GM12878 (cell line): Measurements from ENCODE around the gene GCNT1. TPM values are rescaled to one million over a fixed set of nuclear protein-coding genes. Genes with fewer than 3 reads are reported as not detected.

Experiments
- ATAC-seq: fragments of 200-7000 bp; cut with Tn5 transposase; 3 replicates; pipeline ENCODE4 v1.9.1; 2020; ENCODE audit warnings: mild to moderate bottlenecking, moderate library complexity
- BruUV-seq: library from RNA; stranded (reverse); fragments of 400-500 nt; replicated peaks from 2 replicates; lab custom pipeline; 2021; lab: Mats Ljungman, UMichigan
- CTCF ChIA-PET: fragments of 300-600 bp; sonication (Branson Sonifier 250); formaldehyde crosslinking; extraction: SDS; loops from one replicate; lab custom pipeline; 2021; ENCODE audit warnings: inconsistent platforms; lab: Yijun Ruan, JAX
- POLR2A ChIA-PET: fragments of 350-600 bp; formaldehyde crosslinking; extraction: SDS; loops from one replicate; lab custom pipeline; 2021; ENCODE audit warnings: inconsistent platforms; lab: Charles Lee
- RAD21 ChIA-PET: fragments of 300-600 bp; sonication (Branson Sonifier 250); formaldehyde crosslinking; loops from one replicate; lab custom pipeline; 2023; ENCODE audit warnings: antibody characterized with exemption; ENCODE audit not compliant: unreplicated experiment; lab: Charles Lee
- SMC1A ChIA-PET: fragments of 300-600 bp; sonication (Branson Sonifier 250); formaldehyde crosslinking; loops from one replicate; lab custom pipeline; 2023; ENCODE audit not compliant: unreplicated experiment, uncharacterized antibody; lab: Charles Lee
- DNase-seq: peaks from one replicate; pipeline ENCODE4 v3.0.0-alpha.2; 2011; ENCODE audit warnings: low read depth, low spot score
- FAIRE-seq: peaks from 3 replicates; lab custom pipeline; 2011; peaks lifted over from hg19 to GRCh38; lab: Jason Lieb, UNC
- H2AFZ ChIP-seq: 2 replicates; pipeline ENCODE4 v1.6.0; 2011; ENCODE audit warnings: low read depth, low read length, control low read depth; ENCODE audit not compliant: control insufficient read depth
- H3K27ac ChIP-seq: 2 replicates; pipeline ENCODE4 v1.5.1; 2011; ENCODE audit warnings: control low read depth; ENCODE audit not compliant: control insufficient read depth, insufficient read depth
- H3K27me3 ChIP-seq, 2 experiments: replicated peaks in 1 of 2; 2 replicates each; pipeline versions ENCODE4 v1.6.0 to v1.6.1; 2011; ENCODE audit warnings: low read length in 1 of 2; ENCODE audit not compliant: control insufficient read depth in 2 of 2, insufficient read depth in 2 of 2
- H3K36me3 ChIP-seq, 2 experiments: 2 replicates each; pipeline ENCODE4 v1.5.1; 2011; ENCODE audit warnings: low read length in 1 of 2; ENCODE audit not compliant: control insufficient read depth in 2 of 2, insufficient read depth in 2 of 2
- H3K4me1 ChIP-seq: 2 replicates; pipeline ENCODE4 v1.6.1; 2011; ENCODE audit warnings: mild to moderate bottlenecking, low read length, moderate library complexity, mixed read lengths; ENCODE audit not compliant: control insufficient read depth, insufficient read depth
- H3K4me2 ChIP-seq: 2 replicates; pipeline ENCODE4 v1.6.0; 2011; ENCODE audit warnings: control low read depth; ENCODE audit not compliant: control insufficient read depth, insufficient read depth
- H3K4me3 ChIP-seq: fragments of 200-600 bp; sonication (generic); 2 replicates; pipeline ENCODE4 v1.5.1; 2016
- H3K79me2 ChIP-seq: 2 replicates; pipeline ENCODE4 v1.6.0; 2011; ENCODE audit warnings: low read length; ENCODE audit not compliant: control insufficient read depth, insufficient read depth
- H3K9ac ChIP-seq: 2 replicates; pipeline ENCODE4 v1.8.0; 2011; ENCODE audit warnings: low read length, control low read depth, mixed read lengths; ENCODE audit not compliant: control insufficient read depth, insufficient read depth
- H3K9me3 ChIP-seq: replicated peaks from 3 replicates; pipeline ENCODE4 v1.5.1; 2011; ENCODE audit warnings: mild to moderate bottlenecking, low read length; ENCODE audit not compliant: control insufficient read depth, insufficient read depth
- H4K20me1 ChIP-seq: 2 replicates; pipeline ENCODE4 v1.6.0; 2011; ENCODE audit not compliant: control insufficient read depth, insufficient read depth
- ASH2L ChIP-seq: fragments of 300-600, 200-600 bp; sonication (generic); IDR thresholded peaks from 2 replicates; pipeline ENCODE4 v1.6.1; 2017; ENCODE audit warnings: low read depth, mild to moderate bottlenecking, borderline replicate concordance
- EED ChIP-seq: sonication (generic); IDR thresholded peaks from 2 replicates; pipeline ENCODE4 v1.6.1; 2016; ENCODE audit warnings: antibody characterized with exemption, low read depth
- ESRRA ChIP-seq: IDR thresholded peaks from 2 replicates; pipeline ENCODE4 v1.6.1; 2012; ENCODE audit warnings: mild to moderate bottlenecking, low read length, improper control_type of control experiment
- EZH2 ChIP-seq: IDR thresholded peaks from 2 replicates; pipeline ENCODE4 v1.6.1; 2012; ENCODE audit warnings: low read depth, mild to moderate bottlenecking, control low read depth, inconsistent platforms, low read length, borderline replicate concordance; ENCODE audit not compliant: control insufficient read depth
- FOS ChIP-seq: IDR thresholded peaks from 3 replicates; pipeline ENCODE4 v1.6.1; 2011; ENCODE audit warnings: borderline replicate concordance; ENCODE audit not compliant: insufficient read length; ENCODE audit errors: extremely low read depth
- HCFC1 ChIP-seq: fragments of 150-350 bp; IDR thresholded peaks from 2 replicates; pipeline ENCODE4 v1.6.1; 2014; ENCODE audit warnings: low read length
- JUNB ChIP-seq: IDR thresholded peaks from 2 replicates; pipeline ENCODE4 v1.6.1; 2016; ENCODE audit warnings: antibody characterized with exemption, mild to moderate bottlenecking
- MEF2A ChIP-seq: IDR thresholded peaks from 2 replicates; pipeline ENCODE4 v1.6.1; 2011; ENCODE audit warnings: low read depth, mild to moderate bottlenecking, low read length, moderate library complexity; ENCODE audit not compliant: insufficient read depth
- MXI1 ChIP-seq: fragments of 150-350 bp; IDR thresholded peaks from 2 replicates; pipeline ENCODE4 v1.6.1; 2011; ENCODE audit warnings: low read depth, mild to moderate bottlenecking, inconsistent platforms, low read length, improper control_type of control experiment
- NR2C2 ChIP-seq: IDR thresholded peaks from 2 replicates; pipeline ENCODE4 v1.6.1; 2011; ENCODE audit warnings: borderline replicate concordance, low read depth; ENCODE audit not compliant: control insufficient read depth, insufficient read length
- POU2F2 ChIP-seq: IDR thresholded peaks from 3 replicates; pipeline ENCODE4 v1.6.1; 2011; ENCODE audit warnings: low read depth, mild to moderate bottlenecking, low read length, borderline replicate concordance
- RELB ChIP-seq: fragments of 450-650 bp; IDR thresholded peaks from 2 replicates; pipeline ENCODE4 v1.6.1; 2017; ENCODE audit warnings: low read depth, mild to moderate bottlenecking, moderate library complexity
- SIX5 ChIP-seq: IDR thresholded peaks from 2 replicates; pipeline ENCODE4 v1.6.1; 2011; ENCODE audit warnings: mild to moderate bottlenecking, low read depth, low read length, moderate library complexity; ENCODE audit not compliant: severe bottlenecking
- SUZ12 ChIP-seq: fragments of 200-600 bp; sonication (generic); IDR thresholded peaks from one replicate; pipeline ENCODE4 v1.6.1; 2018; ENCODE audit warnings: antibody characterized with exemption, mild to moderate bottlenecking; ENCODE audit not compliant: unreplicated experiment
- TAF1 ChIP-seq: IDR thresholded peaks from 2 replicates; pipeline ENCODE4 v1.6.1; 2011; ENCODE audit warnings: mild to moderate bottlenecking, low read depth, low read length, borderline replicate concordance
- TARDBP ChIP-seq: IDR thresholded peaks from 2 replicates; pipeline ENCODE4 v1.6.1; 2016; ENCODE audit warnings: borderline replicate concordance
- TBL1XR1 ChIP-seq: IDR thresholded peaks from 2 replicates; pipeline ENCODE4 v1.6.1; 2012; ENCODE audit warnings: low read depth, low read length, improper control_type of control experiment
- ZBTB11 ChIP-seq: fragments of 450-650 bp; formaldehyde crosslinking; IDR thresholded peaks from 2 replicates; pipeline ENCODE4 v1.5.0; 2022; ENCODE audit warnings: mild to moderate bottlenecking, missing genetic modification characterization
- ZBTB33 ChIP-seq: fragments of 450-650 bp; IDR thresholded peaks from 2 replicates; pipeline ENCODE4 v1.6.1; 2017; ENCODE audit warnings: mild to moderate bottlenecking
- ZZZ3 ChIP-seq: IDR thresholded peaks from 2 replicates; pipeline ENCODE4 v1.6.1; 2011; ENCODE audit warnings: low read depth; ENCODE audit not compliant: control insufficient read depth, insufficient read length
- WGBS: methylation state at CpG from one replicate; pipeline ENCODE4 v1.1.6; 2016; ENCODE audit warnings: low lambda C conversion rate; ENCODE audit not compliant: insufficient replicate concordance, insufficient coverage; ENCODE audit errors: missing lambda C conversion rate; 5-methylcytosine and 5-hydroxymethylcytosine counted together
- in situ Hi-C: fragments of 300-500 bp; cut with MboI; formaldehyde crosslinking; loops from 9 replicates; pipeline ENCODE4 v1.14.3; 2018; ENCODE audit warnings: mixed read lengths
- intact Hi-C: fragments of 100-400 bp; cut with micrococcal nuclease; formaldehyde crosslinking; loops from one replicate; pipeline ENCODE4 v1.14.2; 2022; ENCODE audit not compliant: unreplicated experiment
- polyA plus RNA-seq, 11 experiments: library from polyadenylated mRNA; depleted of rRNA in 4 of 11; unstranded in 6 of 11; stranded (reverse) in 5 of 11; fragments of >200 nt; fragmentation: Nextera tagmentation in 4 of 11; fragmentation: Illumina TruSeq in 1 of 11; extraction: Ambion mirVana in 4 of 11; extraction: Trizol in 1 of 11; gene quantifications; 1 replicate in 1 of 11; 2 replicates in 10 of 11; pipeline versions ENCODE4 v1.2.1 to v1.2.3, GENCODE V29; 2011 to 2016; ENCODE audit warnings: inconsistent platforms in 2 of 11, missing spikeins in 2 of 11, low read depth in 1 of 11
- total RNA-seq, 4 experiments: library from RNA; depleted of rRNA in 3 of 4; stranded (reverse); fragments of >200 nt in 3 of 4; fragmentation: Illumina TruSeq in 1 of 4; extraction: Trizol in 1 of 4; gene quantifications; 2 replicates each; pipeline versions ENCODE4 v1.2.1 to v1.2.3, GENCODE V29; 2013 to 2021

GCNT1 gene
- total and polyA plus RNA-seq, 10 of the 15 experiments (the other 5 are each of a cell fraction or from before 2014, with no cell fraction given): 2.8 to 17.8 (median 7.1) TPM

- WGBS: 36% methylated on average over 1 of the region's 1 CpG
- Histone ChIP-seq H2AFZ (no peak overlapping the region), H3K9ac (no peak overlapping the region), H3K4me3 (no peak overlapping the region), H3K4me1 (no peaks in the 10 kb centered on the region), H3K27me3 (no peaks in the 10 kb centered on the region), H3K9me3 (no peaks in the 10 kb centered on the region), H4K20me1 (no peaks in the 10 kb centered on the region), H3K79me2 (no peaks in the 10 kb centered on the region), H3K4me2 (no peak overlapping the region), H3K36me3 (no peaks in the 10 kb centered on the region), H3K27ac (no peak overlapping the region)
- TF ChIP-seq EZH2 (no peak), FOS (no peak), EED (no peak), HCFC1 (no peak), TBL1XR1 (no peak), SIX5 (no peak), SUZ12 (no peak), ZZZ3 (no peak), ASH2L (no peak), MEF2A (no peak), TARDBP (no peak), NR2C2 (no peak), POU2F2 (no peak), TAF1 (no peak), MXI1 (no peak), JUNB (no peak), ZBTB11 (CRISPR knock-in tag) (no peak), ESRRA (no peak), RELB (no peak), ZBTB33 (no peak)
- POLR2A ChIA-PET: no interaction called here
- FAIRE-seq: no peak
- RAD21 ChIA-PET: no interaction called here
- BruUV-seq: no TSS peak
- intact Hi-C loops: no loop called here
- ATAC-seq: no peak
- CTCF ChIA-PET: no interaction called here
- in situ Hi-C loops: no loop called here
- SMC1A ChIA-PET: no interaction called here
- DNase-seq: no peak
Observed at GRCh38 chr9:76539180-76539579, 80.2 kb downstream of the GCNT1 start.
